ENCODE results near the gene B3GALT4. TPM values are rescaled to one million over a fixed set of nuclear protein-coding genes. Genes with fewer than 3 reads are reported as not detected.
A peak's percentile ranks its signal among the peaks of the same experiment; 100 is the strongest.

The B3GALT4 gene
- total and polyA plus RNA-seq, 2 of the 13 experiments (the other 11 are each of a cell fraction or from before 2014, with no cell fraction given), result 0.04 to 0.27 TPM

DNA sequence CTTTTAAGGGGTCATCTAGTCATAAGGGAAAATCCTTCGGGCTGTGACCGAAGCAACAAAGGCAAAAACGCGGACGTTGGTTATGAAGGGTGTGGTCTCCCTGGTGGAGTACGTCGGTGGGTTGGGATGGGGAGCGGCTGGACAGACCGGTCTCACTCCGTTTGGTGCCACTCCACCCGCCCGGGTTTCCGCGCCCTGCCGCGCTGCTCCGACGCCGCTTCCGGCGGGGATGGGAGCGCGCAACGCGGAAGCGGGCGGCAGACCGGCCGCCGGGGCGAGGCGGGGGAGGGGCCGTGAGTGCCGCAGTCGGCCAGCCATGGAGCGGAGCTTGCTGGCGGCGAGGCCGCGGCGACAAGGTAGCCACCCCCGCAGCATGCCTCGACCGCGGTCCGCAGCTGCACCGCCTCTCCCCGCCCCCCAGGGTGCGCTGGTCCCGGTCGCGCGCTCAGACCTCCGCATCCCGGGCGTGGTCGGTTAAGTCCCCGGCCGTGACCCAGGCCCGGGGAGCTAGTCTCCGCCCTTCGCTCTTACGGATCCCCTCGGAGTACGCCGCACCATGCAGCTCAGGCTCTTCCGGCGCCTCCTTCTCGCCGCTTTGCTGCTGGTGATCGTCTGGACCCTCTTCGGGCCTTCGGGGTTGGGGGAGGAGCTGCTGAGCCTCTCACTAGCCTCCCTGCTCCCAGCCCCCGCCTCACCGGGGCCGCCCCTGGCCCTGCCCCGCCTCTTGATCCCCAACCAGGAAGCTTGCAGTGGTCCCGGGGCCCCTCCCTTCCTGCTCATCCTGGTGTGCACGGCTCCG is at the start of gene B3GALT4 (continued):
- TF ChIP-seq FIP1L1 (IDR thresholded peaks at IDR 0.05; ENCODE audit: borderline replicate concordance, insufficient read depth, low read depth, low read length), result no peak
- TF ChIP-seq NFE2 (CRISPR knock-in tag; IDR thresholded peaks at IDR 0.05), result no peak
- TF ChIP-seq ZBTB38 (CRISPR knock-in tag; IDR thresholded peaks at IDR 0.05), result peak; percentile 89
- TF ChIP-seq ZFP36L1 (CRISPR knock-in tag; IDR thresholded peaks at IDR 0.05), result no peak
- TF ChIP-seq TAF15 (IDR thresholded peaks at IDR 0.05; ENCODE audit: low read depth, low read length, poor library complexity, severe bottlenecking), result peak; percentile 32
- TF ChIP-seq ZBTB14 (CRISPR knock-in tag; IDR thresholded peaks at IDR 0.05), result no peak
- no peak for TF ChIP-seq ZNF672 (CRISPR knock-in tag; IDR thresholded peaks at IDR 0.05)
- TF ChIP-seq ATF6 (CRISPR knock-in tag; conservative IDR thresholded peaks at IDR 0.05), result no peak
- TF ChIP-seq NFYB (CRISPR knock-in tag; IDR thresholded peaks at IDR 0.05), result no peak
- TF ChIP-seq KLF16 (CRISPR knock-in tag; IDR thresholded peaks at IDR 0.05), result no peak
- no peak for TF ChIP-seq ZNF207 (IDR thresholded peaks at IDR 0.05; ENCODE audit: borderline replicate concordance)
- no peak for TF ChIP-seq ZBTB8A (CRISPR knock-in tag; IDR thresholded peaks at IDR 0.05; ENCODE audit: borderline replicate concordance, low read depth)
- no peak for TF ChIP-seq HOXD1 (CRISPR knock-in tag; IDR thresholded peaks at IDR 0.05)
- no peak for TF ChIP-seq PAX8 (CRISPR knock-in tag; IDR thresholded peaks at IDR 0.05; ENCODE audit: borderline replicate concordance)
- no peak for TF ChIP-seq IKZF5 (CRISPR knock-in tag; IDR thresholded peaks at IDR 0.05)
- TF ChIP-seq SP2 (CRISPR knock-in tag; IDR thresholded peaks at IDR 0.05), result 0 out of 2 replicates have a peak, but pooled peaks have one; percentile 17
- TF ChIP-seq MBNL3 (CRISPR knock-in tag; conservative IDR thresholded peaks at IDR 0.05), result no peak
- TF ChIP-seq ZNF570 (CRISPR knock-in tag; IDR thresholded peaks at IDR 0.05; ENCODE audit: borderline replicate concordance), result no peak
- TF ChIP-seq JDP2 (CRISPR knock-in tag; IDR thresholded peaks at IDR 0.05; ENCODE audit: borderline replicate concordance), result no peak
- peak; percentile 72 for TF ChIP-seq U2AF1 (optimal IDR thresholded peaks at IDR 0.05; ENCODE audit: low read depth, low read length)
